Esophagus muscularis mucosa (tissue), 3 donors: ENCODE measurements around the gene CPAMD8.

Experiments
- POLR2A ChIP-seq: fragments of 450-650 bp; IDR thresholded peaks from one replicate; pipeline ENCODE4 v1.6.1; 2017; ENCODE audit warnings: antibody characterized with exemption, moderate library complexity, mild to moderate bottlenecking, low read depth
- POLR2AphosphoS5 ChIP-seq, 2 donors: sonication (generic); formaldehyde crosslinking; IDR thresholded peaks; one replicate each; pipeline ENCODE4 v1.6.1; 2017; ENCODE audit warnings: antibody characterized with exemption in 2 of 2
- TF ChIP-seq, protein P1 (sequence below), 3 experiments: fragments of 200-600 bp in 2 of 3; fragments of 450-650 bp in 1 of 3; sonication (generic) in 2 of 3; IDR thresholded peaks; one replicate each; pipeline ENCODE4 v1.5.1; 2017 to 2019; ENCODE audit warnings: antibody characterized with exemption in 3 of 3, mild to moderate bottlenecking in 2 of 3, moderate library complexity in 1 of 3

GRCh38 chr19:16871871-16872270, 154.7 kb downstream of the CPAMD8 start:
- TF ChIP-seq POLR2AphosphoS5 (IDR thresholded peaks at IDR 0.05) (peak; percentile 26 to 56), POLR2A (no peak)
- TF ChIP-seq, protein P1, sequence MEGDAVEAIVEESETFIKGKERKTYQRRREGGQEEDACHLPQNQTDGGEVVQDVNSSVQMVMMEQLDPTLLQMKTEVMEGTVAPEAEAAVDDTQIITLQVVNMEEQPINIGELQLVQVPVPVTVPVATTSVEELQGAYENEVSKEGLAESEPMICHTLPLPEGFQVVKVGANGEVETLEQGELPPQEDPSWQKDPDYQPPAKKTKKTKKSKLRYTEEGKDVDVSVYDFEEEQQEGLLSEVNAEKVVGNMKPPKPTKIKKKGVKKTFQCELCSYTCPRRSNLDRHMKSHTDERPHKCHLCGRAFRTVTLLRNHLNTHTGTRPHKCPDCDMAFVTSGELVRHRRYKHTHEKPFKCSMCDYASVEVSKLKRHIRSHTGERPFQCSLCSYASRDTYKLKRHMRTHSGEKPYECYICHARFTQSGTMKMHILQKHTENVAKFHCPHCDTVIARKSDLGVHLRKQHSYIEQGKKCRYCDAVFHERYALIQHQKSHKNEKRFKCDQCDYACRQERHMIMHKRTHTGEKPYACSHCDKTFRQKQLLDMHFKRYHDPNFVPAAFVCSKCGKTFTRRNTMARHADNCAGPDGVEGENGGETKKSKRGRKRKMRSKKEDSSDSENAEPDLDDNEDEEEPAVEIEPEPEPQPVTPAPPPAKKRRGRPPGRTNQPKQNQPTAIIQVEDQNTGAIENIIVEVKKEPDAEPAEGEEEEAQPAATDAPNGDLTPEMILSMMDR (IDR thresholded peaks at IDR 0.05) = no peak
